Measurements from ENCODE around the gene ZNF19. TPM values are rescaled to one million over a fixed set of nuclear protein-coding genes. Genes with fewer than 3 reads are reported as not detected.

The ZNF19 gene
- total RNA-seq, 2 donors from 2014 or later: 3.4 to 4.4 TPM

GRCh38 chr16:71426880-71427615 is 62.1 kb downstream of the ZNF19 start:
- Mint-ChIP-seq H3K4me3 (no peak overlapping the region), H3K4me1 (ENCODE audit: low read depth in 2 of 2) (no peaks in the 10 kb centered on the region), H3K27ac (no peak overlapping the region), H3K36me3 (peaks cover 5% of the 10 kb centered on the region), H3K9me3 (no peaks in the 10 kb centered on the region), H3K27me3 (peaks cover 26 to 33% of the 10 kb centered on the region in 2 donors)
- DNase-seq (ENCODE audit: low spot score) (no peak), ATAC-seq (no peak)

DNA sequence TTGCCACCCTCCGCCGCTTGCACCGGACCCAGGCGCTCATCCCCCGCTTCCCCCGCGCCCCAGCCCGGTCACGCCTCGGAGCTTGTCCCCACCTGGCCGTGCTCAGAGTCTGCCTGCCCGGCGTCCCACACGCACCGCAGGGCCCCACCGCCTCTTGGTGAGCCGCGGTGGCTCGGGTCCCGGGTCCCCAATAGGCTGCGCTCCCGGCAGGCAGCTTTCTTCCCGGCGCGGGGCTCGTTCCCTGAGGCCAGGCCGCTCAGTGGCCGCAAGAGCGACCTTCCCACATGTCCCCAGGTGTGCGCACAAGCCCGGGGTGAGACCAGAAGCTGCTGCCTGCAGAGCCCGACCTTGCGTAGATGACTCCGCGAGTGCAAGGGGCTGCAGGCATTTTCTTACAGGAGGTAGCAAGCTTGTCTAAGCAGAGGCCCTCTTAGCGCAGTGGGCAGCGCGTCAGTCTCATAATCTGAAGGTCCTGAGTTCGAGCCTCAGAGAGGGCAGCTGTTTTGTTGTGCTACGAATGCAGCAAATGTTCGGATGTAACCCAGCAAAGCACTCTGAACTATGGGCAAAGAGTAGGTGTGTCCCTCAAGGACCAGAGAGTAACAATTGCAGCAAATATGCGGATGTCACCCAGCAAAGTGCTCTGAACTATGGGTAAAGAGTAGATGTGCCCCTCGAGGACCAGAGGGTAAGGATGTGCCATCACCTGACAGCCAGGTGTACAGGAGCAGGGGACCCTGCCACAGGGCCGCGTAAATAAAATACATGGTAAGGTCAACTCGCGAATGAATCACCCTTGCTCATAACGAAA is 62.9 kb downstream of the ZNF19 start:
- peaks cover 26 to 33% of the 10 kb centered on the region in 2 donors for H3K27me3 Mint-ChIP-seq
- peaks cover 5% of the 10 kb centered on the region for H3K36me3 Mint-ChIP-seq
- peak overlapping the region in 1 of 2 donors; percentile 18 for H3K27ac Mint-ChIP-seq
- no peaks in the 10 kb centered on the region for H3K9me3 Mint-ChIP-seq
- DNase-seq (ENCODE audit: low spot score) (no peak), ATAC-seq (peak; percentile 79 to 89)
- H3K4me1 Mint-ChIP-seq (ENCODE audit: low read depth in 2 of 2): no peaks in the 10 kb centered on the region
- H3K4me3 Mint-ChIP-seq: peak overlapping the region; percentile 10

- Mint-ChIP-seq H3K36me3 (peaks cover 5% of the 10 kb centered on the region), H3K9me3 (no peaks in the 10 kb centered on the region), H3K4me1 (ENCODE audit: low read depth in 2 of 2) (no peaks in the 10 kb centered on the region), H3K4me3 (no peak overlapping the region), H3K27me3 (peaks cover 28 to 39% of the 10 kb centered on the region in 2 donors), H3K27ac (no peak overlapping the region)
- DNase-seq (ENCODE audit: low spot score): no peak
- no peak for ATAC-seq
Observed at GRCh38 chr16:71425746-71426068, 63.4 kb downstream of the ZNF19 start.

DNA sequence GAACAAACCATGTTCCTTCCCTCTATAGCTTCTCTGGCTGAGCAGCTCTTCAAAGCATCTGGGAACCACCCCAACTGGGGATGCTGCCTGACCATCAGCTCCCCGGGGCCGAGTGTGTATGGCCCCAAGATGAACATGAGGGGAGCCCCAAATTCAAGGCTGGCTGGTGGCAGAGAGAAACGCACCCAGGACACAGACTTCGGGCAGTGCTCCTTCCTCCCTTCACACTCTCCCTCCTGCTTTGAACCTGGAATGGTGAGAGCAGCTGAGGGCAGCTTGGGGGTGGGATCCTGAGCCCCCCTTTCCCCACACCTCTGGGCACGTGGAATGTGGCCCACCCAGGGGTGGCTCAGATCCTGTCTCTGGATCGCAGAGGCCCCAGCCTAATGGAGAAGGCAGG is 64.5 kb downstream of the ZNF19 start:
- Mint-ChIP-seq H3K4me3 (no peak overlapping the region), H3K4me1 (ENCODE audit: low read depth in 2 of 2) (no peaks in the 10 kb centered on the region)
- ATAC-seq: no peak

GRCh38 chr16:71423865-71424264 is 65.3 kb downstream of the ZNF19 start:
- Mint-ChIP-seq H3K4me3 (no peak overlapping the region), H3K9me3 (no peaks in the 10 kb centered on the region), H3K27me3 (peaks cover 24 to 36% of the 10 kb centered on the region in 2 donors), H3K4me1 (ENCODE audit: low read depth in 2 of 2) (no peaks in the 10 kb centered on the region), H3K36me3 (peaks cover 3% of the 10 kb centered on the region), H3K27ac (no peak overlapping the region)
- no peak for DNase-seq (ENCODE audit: low spot score)
- no peak for ATAC-seq

More for the DNA sequence above, 64.5 kb downstream of the ZNF19 start:
- H3K27ac Mint-ChIP-seq: no peak overlapping the region
- peaks cover 28 to 39% of the 10 kb centered on the region in 2 donors for H3K27me3 Mint-ChIP-seq
- no peak for DNase-seq (ENCODE audit: low spot score)
- no peaks in the 10 kb centered on the region for H3K9me3 Mint-ChIP-seq
- peaks cover 5% of the 10 kb centered on the region for H3K36me3 Mint-ChIP-seq

Other genes starting within 250 kb of the ZNF19 start
- gene CMTR2, start 199.9 kb downstream of the ZNF19 start, total RNA-seq: 10 to 100 TPM; 16.6 to 23.8 TPM
- gene CALB2, start 130.6 kb downstream of the ZNF19 start, total RNA-seq: not detected
- gene TLE7, start 47.3 kb downstream of the ZNF19 start, total RNA-seq: not detected
- 10 to 100 TPM; 10.4 to 13.1 TPM for gene ZNF23, start 27.1 kb downstream of the ZNF19 start, total RNA-seq
- gene CHST4, start 37.1 kb upstream of the ZNF19 start, total RNA-seq: not detected
- not detected for gene TAT, start 87.8 kb upstream of the ZNF19 start, total RNA-seq
- not detected for gene MARVELD3, start 136.9 kb upstream of the ZNF19 start, total RNA-seq
- gene PHLPP2, start 235.4 kb upstream of the ZNF19 start, total RNA-seq: 10 to 100 TPM; 14.4 to 15.7 TPM

Measured in natural killer cell treated with Interleukin-12 subunit alpha and Interleukin-12 subunit beta and Interleukin-15 and Interleukin-18, amount 100 ng/mL, for 72 hours (primary cell).